ENCODE results near the gene RNF207.

GRCh38 chr1:6269720-6270400 is 63.9 kb downstream of the RNF207 start:
- TF ChIP-seq POLR2AphosphoS5 (IDR thresholded peaks at IDR 0.05) (no peak), POLR2A (IDR thresholded peaks at IDR 0.05) (no peak)
- TF ChIP-seq, protein P1, sequence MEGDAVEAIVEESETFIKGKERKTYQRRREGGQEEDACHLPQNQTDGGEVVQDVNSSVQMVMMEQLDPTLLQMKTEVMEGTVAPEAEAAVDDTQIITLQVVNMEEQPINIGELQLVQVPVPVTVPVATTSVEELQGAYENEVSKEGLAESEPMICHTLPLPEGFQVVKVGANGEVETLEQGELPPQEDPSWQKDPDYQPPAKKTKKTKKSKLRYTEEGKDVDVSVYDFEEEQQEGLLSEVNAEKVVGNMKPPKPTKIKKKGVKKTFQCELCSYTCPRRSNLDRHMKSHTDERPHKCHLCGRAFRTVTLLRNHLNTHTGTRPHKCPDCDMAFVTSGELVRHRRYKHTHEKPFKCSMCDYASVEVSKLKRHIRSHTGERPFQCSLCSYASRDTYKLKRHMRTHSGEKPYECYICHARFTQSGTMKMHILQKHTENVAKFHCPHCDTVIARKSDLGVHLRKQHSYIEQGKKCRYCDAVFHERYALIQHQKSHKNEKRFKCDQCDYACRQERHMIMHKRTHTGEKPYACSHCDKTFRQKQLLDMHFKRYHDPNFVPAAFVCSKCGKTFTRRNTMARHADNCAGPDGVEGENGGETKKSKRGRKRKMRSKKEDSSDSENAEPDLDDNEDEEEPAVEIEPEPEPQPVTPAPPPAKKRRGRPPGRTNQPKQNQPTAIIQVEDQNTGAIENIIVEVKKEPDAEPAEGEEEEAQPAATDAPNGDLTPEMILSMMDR (IDR thresholded peaks at IDR 0.05): no peak
